ENCODE results near the gene RGL3.
"Not testable (repeated sequence)": the region's sequence is repeated elsewhere in the genome, so short reads cannot be mapped to it uniquely, and the experiment has no call there.

The RGL3 gene

DNA sequence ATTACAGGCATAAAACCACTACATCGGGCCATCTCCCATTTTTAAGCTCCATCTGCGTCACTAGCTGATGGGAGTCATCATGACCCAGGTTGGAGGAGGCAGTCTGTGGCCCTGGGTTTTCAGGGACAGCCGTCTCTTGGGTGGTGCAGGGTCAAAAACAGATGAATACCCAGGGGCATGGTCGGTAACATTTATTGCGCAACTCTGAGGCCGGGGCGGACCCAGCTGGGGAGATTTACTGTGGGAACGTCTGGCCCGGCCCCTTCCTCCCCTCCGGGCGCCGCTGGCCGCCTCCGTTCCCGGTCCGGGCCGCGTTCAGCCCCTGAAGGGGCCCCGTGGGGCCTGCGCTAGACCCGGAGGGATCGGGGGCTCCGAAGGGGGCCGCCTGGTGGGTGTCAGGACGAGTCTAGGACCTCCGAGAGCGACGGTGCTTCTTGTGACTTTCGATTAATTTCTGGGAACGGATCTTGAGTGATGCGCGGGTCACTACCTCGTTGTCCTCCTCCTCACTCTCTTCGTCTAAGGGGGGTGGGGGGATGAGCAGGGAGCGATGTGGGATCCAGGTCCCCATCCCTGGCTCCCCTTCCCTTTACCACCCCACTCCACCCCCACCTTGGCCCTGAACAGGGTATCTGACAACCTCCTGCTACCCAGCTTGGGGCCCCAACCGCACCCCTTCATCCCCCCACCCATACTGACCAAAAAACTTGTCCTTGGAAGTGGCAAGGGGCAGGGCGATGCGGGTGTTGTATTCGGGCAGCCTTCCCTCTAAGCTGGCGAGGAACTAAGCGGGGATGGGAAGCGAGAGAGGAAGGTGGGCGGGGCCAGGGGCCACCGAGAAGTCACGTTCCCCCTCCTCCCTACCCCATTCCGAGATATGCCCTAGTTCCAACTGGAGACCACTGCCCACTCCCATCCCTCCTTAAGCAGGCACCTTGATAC lies 1.6 kb upstream of the RGL3 start:
- no peak overlapping the region; the same call in 1 of the 2 replicates for H3K4me3 ChIP-seq (ENCODE audit: control insufficient read depth, low read depth, low read length)
- DNase-seq (ENCODE audit: low read depth): no peak
- TF ChIP-seq, protein P1, sequence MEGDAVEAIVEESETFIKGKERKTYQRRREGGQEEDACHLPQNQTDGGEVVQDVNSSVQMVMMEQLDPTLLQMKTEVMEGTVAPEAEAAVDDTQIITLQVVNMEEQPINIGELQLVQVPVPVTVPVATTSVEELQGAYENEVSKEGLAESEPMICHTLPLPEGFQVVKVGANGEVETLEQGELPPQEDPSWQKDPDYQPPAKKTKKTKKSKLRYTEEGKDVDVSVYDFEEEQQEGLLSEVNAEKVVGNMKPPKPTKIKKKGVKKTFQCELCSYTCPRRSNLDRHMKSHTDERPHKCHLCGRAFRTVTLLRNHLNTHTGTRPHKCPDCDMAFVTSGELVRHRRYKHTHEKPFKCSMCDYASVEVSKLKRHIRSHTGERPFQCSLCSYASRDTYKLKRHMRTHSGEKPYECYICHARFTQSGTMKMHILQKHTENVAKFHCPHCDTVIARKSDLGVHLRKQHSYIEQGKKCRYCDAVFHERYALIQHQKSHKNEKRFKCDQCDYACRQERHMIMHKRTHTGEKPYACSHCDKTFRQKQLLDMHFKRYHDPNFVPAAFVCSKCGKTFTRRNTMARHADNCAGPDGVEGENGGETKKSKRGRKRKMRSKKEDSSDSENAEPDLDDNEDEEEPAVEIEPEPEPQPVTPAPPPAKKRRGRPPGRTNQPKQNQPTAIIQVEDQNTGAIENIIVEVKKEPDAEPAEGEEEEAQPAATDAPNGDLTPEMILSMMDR (IDR thresholded peaks at IDR 0.05; ENCODE audit: control insufficient read depth, insufficient read depth, low read depth, low read length, missing control alignments): no peak

DNA sequence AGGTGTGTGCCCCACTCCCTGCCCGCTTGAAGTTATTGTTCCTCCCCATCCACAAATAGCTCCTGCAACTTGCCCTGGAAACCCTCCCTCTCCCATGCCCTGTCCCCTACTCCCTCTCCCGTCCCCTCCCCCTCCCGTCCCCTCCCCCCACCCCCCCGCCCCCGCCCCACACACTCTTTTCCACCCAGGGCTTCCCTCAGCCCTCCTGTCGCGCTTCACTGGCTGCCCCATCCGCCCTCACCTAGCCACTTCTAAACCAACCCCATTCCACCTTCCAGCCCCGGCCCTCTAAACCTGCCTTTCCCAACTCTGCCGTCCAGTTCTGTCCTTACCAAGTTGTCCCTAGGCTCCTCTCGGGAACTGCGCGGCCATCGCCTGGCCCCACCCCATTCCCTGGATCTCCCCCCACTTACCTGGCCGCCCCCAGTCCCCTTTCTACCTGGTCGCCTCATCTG lies 993 bp downstream of the RGL3 start:
- H3K4me3 ChIP-seq (ENCODE audit: control insufficient read depth, low read depth, low read length): no peak overlapping the region
- TF ChIP-seq, protein P1 (IDR thresholded peaks at IDR 0.05; ENCODE audit: control insufficient read depth, insufficient read depth, low read depth, low read length, missing control alignments): no peak
- no peak for DNase-seq (ENCODE audit: low read depth)

GRCh38 chr19:11416346-11417052 lies 2.6 kb downstream of the RGL3 start:
- DNase-seq (ENCODE audit: low read depth): no peak
- TF ChIP-seq, protein P1 (IDR thresholded peaks at IDR 0.05; ENCODE audit: control insufficient read depth, insufficient read depth, low read depth, low read length, missing control alignments): no peak

DNA sequence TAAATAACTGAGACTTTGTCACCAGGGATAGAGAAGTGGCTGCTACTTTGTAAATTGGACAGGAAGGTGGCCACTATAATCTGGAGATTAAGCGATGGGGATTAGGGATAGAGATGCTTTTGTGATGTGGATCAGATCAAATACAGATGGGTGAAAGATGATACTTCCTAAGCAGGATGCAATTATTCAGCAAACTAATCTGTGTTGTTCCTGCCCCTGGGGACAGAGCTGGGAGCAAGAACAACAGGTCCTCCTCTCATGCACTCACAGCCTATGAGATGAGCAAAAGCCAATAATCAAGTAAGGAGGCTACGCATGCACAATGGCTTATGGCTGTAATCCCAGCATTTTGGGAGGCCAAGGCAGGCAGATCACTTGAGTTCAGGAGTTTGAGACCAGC lies 4.6 kb downstream of the RGL3 start:
- H3K4me3 ChIP-seq (ENCODE audit: control insufficient read depth, low read depth, low read length): no peak overlapping the region
- TF ChIP-seq, protein P1 (IDR thresholded peaks at IDR 0.05; ENCODE audit: control insufficient read depth, insufficient read depth, low read depth, low read length, missing control alignments): no peak
- DNase-seq (ENCODE audit: low read depth): no peak

More at GRCh38 chr19:11416346-11417052, 2.6 kb downstream of the RGL3 start:
- no peak overlapping the region for H3K4me3 ChIP-seq (ENCODE audit: control insufficient read depth, low read depth, low read length)

DNA sequence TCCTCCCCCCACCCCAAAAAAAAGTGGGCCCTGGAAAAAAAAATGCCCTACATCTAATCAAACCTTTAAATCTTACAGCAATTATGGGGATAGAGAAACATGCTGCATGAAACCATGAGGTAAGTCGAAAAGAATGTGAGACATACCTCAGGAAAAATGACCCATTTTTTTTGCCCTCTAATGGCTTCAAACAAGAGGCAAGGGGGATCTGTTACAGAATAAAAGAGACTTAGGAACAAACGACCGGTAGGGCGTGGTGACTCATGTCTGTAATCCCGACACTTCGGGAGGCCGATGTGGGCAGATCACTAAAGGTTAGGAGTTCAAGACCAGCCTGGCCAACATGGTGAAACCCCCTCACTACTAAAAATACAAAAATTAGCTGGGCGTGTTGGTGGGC lies 8.4 kb downstream of the RGL3 start:
- no peak for DNase-seq (ENCODE audit: low read depth)
- TF ChIP-seq, protein P1 (IDR thresholded peaks at IDR 0.05; ENCODE audit: control insufficient read depth, insufficient read depth, low read depth, low read length, missing control alignments): no peak
- H3K4me3 ChIP-seq (ENCODE audit: control insufficient read depth, low read depth, low read length): no peak overlapping the region

DNA sequence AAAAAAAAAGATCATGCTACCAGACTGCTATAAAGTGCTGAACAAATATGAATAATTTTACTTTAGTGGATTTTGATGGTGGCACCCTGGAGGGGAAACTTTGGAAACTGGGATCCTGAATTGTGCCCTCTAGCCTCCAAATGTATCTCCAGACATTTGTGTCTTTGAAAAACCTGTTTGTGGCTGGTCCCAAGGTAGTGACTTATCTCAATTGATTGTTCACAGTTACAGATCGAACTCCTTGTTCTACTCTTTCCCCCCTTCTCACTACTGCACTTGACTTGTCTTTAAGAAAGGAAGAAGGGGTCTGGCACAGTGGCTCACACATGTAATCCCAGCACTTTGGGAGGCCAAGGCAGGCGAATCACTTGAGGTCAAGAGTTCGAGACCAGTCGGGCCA lies 10.5 kb downstream of the RGL3 start:
- TF ChIP-seq, protein P1 (IDR thresholded peaks at IDR 0.05; ENCODE audit: control insufficient read depth, insufficient read depth, low read depth, low read length, missing control alignments): no peak
- no peak for DNase-seq (ENCODE audit: low read depth)
- no peak overlapping the region for H3K4me3 ChIP-seq (ENCODE audit: control insufficient read depth, low read depth, low read length)

DNA sequence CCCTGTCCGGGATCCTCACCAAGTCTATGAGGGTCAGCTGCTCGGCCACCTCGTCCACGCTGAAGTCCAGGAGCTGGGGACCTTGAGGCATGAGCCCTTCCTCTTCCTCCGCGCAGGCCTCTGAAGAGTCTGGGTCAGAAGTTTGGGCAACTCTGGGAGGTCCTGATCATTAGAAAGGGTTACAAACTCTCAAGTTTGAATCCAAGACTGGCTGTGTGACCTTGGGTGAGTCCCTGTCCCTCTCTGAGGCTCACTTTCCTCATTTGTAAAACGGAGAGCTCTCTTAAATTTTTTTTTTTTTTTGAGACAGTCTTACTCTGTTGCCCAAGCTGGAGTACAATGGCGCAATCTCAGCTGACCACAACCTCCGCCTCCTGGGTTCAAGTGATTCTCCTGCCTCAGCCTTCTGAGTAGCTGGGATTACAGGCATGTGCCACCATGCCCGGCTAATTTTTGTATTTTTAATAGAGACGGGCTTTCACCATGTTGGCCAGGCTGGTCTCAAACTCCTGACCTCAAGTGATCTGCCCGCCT lies 12.3 kb downstream of the RGL3 start:
- H3K4me3 ChIP-seq (ENCODE audit: control insufficient read depth, low read depth, low read length); DNase-seq (ENCODE audit: low read depth): not testable (repeated sequence)

All from AG09309 (cell line).